HG03432 (cell line): Measurements from ENCODE around the gene KLHL15.
"Not testable (repeated sequence)": the region's sequence is repeated elsewhere in the genome, so short reads cannot be mapped to it uniquely, and the experiment has no call there.

Experiments used
- ATAC-seq: cut with Tn5 transposase; IDR thresholded peaks from one replicate; pipeline ENCODE4 v1.9.1; 2021; ENCODE audit warnings: mild to moderate bottlenecking, moderate library complexity; ENCODE audit not compliant: unreplicated experiment

KLHL15 gene, protein sequence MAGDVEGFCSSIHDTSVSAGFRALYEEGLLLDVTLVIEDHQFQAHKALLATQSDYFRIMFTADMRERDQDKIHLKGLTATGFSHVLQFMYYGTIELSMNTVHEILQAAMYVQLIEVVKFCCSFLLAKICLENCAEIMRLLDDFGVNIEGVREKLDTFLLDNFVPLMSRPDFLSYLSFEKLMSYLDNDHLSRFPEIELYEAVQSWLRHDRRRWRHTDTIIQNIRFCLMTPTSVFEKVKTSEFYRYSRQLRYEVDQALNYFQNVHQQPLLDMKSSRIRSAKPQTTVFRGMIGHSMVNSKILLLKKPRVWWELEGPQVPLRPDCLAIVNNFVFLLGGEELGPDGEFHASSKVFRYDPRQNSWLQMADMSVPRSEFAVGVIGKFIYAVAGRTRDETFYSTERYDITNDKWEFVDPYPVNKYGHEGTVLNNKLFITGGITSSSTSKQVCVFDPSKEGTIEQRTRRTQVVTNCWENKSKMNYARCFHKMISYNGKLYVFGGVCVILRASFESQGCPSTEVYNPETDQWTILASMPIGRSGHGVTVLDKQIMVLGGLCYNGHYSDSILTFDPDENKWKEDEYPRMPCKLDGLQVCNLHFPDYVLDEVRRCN

DNA sequence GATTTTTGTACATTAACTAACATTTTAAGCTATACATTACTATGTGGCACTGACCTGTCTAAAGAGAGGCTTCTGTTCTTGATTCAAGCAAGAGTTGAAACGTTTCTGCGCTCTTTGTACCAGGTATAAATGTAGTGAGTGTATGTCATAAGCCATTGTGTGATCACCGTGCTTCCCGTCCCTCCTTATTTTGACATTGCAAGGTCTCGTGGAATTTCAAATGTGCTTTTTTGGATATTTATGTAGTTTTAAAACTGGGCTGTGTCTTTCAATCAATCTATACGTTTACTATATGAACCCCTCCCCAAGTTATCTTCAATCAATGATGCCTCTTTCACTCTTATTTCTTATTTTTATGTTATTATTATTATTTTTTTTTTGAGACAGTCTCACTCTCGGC is at the start of gene KLHL15:
Gene KLHL15, minus strand, starts transcription at position 101 of the 400 bp plus-strand sequence. CDS start 20,493 bp downstream, outside the sequence.
- no peak for ATAC-seq

DNA sequence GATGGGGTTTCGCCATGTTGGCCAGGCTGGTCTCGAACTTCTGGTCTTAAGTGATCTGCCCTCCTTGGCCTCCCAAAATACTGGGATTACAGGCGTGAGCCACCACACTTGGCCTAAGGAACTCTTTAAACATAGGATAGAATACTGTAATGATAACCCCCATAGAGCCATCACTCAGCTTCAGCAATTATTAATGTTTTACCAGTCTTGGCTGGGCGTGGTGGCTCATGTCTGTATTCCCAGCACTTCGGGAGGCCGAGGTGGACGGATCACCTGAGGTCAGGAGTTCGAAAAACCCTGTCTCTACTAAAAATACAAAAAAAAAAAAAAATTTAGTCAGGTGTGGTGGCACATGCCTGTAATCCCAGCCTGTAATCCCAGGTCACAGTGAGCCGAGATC is 42.9 kb upstream of the KLHL15 start:
- ATAC-seq: no peak

DNA sequence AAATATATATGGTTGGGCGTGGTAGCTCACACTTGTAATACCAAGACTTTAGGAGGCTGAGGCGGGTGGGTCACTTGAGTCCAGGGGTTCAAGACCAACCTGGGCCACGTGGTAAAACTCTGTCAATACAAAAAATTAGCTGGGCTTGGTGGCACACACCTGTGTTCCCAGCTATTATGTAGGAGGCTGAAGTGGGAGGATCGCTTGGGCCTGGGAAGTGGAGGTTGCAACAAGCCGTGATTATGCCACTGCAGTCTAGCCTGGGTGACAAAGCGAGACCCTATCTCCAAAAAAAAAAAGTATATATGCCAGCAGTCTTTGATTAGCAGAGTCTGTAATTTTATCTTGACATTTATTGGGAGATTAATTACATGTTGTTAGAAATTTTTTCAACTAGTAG is 36.5 kb upstream of the KLHL15 start:
- no peak for ATAC-seq

DNA sequence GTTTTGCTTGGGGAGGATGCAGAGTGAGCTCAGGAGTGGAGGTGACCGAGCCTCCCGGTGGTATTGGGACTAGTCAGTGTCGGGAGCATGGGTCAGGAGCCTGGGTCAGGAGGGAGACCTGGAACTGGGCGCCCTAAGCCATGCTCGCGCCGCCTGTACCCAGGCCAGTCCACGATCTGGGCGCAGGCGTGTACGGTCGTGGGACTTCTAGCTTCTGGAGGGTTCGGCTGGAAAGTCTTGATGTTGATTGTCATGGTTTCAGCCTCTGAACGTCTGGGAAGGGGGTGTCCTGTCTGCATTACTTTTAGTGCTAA is 28.0 kb upstream of the KLHL15 start:
- peak; percentile 15 for ATAC-seq

DNA sequence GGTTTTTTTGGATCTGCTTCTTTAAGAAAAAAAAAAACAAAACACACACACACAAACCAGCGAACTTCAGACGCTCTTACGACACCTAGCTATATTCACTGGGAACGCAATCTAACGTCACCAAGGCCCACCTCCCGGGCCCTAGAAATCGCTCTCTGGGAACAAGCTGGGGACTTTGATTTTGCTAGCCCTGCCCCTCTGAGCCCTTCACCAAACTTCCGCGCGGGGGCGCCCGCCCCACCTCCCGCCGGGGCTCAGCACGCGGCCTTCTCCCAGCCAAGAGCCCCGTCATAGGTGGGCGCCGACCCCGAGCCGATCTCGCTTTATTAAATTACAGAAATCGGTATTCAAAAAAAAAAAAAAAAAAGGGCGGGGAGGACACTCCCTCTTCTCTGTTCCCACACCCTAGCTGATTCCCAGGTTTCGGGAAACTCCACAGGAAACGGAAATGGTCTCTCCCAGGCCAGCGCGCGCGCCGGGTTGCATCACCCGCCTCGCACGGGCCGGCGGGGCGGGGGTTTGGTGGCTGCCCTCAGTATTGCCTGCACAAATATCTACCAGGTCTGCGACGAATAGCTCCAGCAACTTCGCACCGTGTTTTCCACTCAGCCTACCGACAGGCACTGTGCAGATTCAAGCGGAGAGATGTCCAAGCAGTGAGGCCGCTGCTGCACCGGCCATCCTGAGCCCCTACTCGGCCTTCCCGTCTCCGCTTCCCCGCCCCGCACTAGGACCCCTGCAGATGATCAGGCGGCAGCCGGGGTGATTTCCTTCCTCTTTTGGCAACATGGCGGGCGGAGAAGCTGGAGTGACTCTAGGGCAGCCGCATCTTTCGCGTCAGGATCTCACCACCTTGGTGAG is 27.4 kb upstream of the KLHL15 start, which contains the start of gene EIF2S3:
Gene EIF2S3, plus strand, starts transcription at position 775 of the 861 bp plus-strand sequence. Its CDS starts 13 bp downstream, at position 788.
- peak; percentile 89 for ATAC-seq

DNA sequence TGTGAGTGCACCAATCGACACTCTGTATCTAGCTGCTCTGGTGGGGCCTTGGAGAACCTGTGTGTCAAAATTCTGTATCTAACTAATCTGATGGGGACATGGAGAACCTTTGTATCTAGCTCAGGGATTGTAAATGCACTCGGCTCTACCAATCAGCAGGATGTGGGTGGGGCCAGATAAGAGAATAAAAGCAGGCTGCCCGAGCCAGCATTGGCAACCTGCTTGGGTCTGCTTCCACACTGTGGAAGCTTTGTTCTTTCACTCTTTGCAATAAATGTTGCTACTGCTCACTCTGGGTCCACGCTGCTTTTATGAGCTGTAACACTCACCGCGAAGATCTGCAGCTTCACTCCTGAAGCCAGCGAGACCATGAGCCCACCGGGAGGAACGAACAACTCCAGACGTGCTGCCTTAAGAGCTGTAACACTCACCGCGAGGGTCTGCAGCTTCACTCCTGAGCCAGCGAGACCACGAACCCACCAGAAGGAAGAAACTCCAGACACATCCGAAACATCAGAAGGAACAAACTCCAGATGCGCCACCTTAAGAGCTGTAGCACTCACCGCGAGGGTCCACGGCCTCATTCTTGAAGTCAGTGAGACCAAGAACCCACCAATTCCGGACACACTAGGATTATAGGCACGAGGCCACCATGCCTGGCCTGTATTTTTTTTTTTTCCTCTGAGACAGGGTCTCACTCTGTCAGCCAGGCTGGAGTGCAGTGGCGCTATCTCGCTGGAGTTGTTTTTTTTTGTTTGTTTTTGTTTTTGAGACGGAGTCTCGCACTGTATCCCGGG is 23.7 kb upstream of the KLHL15 start:
- not testable (repeated sequence) for ATAC-seq

DNA sequence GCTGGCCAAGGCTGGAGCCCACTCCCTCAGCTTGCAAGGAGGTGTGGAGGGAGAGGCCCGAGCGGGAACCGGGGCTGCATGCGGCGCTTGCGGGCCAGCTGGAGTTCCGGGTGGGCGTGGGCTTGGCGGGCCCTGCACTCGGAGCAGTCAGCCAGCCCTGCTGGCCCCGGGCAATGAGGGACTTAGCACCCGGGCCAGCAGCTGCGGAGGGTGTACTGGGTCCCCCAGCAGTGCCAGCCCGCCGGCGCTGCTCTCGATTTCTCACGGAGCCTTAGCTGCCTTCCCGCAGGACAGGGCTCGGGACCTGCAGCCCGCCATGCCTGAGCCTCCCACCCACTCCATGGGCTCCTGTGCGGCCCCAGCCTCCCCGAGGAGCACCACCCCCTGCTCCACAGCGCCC is 22.7 kb upstream of the KLHL15 start:
- ATAC-seq: not testable (repeated sequence)

DNA sequence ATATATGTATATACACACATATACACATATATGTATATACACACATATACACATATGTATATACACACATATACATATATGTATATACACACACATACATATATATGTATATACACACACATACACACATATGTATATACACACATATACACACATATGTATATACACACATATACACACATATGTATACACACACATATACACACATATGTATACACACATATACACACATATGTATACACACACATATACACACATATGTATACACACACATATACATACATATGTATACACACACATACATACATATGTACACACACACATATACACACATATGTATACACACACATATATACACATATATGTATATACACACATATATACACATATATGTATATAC is 19.1 kb upstream of the KLHL15 start:
- not testable (repeated sequence) for ATAC-seq

DNA sequence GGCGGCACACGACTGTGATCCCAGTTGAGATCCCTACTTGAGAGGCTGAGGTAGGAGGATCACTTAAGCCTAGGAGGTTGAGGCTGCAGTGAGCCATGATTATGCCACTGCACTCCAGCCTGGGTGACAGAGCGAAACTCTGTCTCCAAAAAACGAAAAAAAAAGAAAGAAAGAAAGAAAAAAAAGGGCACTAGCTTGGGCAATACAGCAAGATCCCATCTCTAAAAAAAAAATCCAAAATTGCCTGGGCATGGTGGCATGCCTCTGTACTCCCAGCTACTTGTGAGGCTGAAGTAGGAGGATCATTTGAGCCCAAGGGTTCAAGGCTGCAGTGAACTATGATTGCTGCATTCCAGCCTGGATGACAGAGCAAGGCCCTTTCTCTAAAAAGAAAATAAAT is 10.7 kb upstream of the KLHL15 start:
- no peak for ATAC-seq

DNA sequence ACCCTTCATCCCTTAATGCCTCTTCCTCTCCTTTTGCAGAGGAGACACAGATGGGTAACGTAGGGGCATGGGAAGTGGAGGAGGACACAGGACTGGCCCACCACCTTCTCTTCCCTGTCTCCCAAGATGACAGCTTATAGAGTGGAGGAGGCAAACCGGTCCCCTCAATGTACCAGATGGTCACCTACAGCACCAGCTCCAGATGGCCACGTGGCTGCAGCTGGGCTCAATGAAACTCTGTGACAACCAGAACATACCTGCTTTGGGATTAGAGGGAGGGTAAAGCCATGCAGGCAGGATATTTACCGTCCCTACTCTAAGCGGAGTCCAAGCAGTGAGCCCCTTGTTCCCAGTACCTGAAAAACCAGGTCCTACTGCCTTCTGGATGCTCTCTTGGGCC is 7.5 kb upstream of the KLHL15 start:
- ATAC-seq: no peak

DNA sequence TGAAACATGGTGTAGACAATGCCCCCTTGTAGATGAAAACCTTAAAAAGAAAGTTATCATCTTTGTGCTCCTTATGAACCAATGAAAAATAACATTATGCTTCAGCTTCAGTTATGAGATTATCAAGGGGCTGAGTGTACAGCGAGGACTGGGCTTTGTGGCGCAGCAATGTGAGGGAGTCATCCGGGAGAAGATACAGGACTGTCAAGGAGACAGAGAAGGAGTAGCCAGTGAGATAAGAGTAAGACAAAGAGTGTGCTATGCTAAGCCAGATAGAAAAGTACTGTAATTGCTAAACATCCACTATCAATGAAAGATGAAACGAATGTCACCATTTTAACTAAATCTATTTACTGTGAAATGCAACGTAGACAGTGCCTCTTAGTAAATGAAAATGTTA is 3.6 kb upstream of the KLHL15 start:
- ATAC-seq: no peak

DNA sequence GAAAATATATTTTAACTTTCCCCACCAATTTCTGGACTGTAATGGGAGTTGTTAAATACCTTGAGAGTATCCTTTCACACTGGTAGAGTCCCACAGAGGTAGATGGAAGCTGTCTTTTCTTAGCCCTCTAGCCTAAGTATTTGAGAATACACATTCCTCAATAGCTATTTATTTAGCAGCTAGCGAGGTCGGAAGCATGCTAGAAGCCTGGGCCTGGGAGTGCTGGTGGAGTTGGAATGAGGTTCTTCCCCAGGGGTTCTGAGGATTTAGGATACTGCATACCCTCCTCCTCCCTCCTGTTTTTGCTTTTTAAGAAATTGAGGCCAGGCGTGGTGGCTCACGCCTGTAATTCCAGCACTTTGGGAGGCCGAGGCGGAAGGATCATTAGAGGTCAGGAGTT is 999 bp upstream of the KLHL15 start:
- ATAC-seq: no peak

DNA sequence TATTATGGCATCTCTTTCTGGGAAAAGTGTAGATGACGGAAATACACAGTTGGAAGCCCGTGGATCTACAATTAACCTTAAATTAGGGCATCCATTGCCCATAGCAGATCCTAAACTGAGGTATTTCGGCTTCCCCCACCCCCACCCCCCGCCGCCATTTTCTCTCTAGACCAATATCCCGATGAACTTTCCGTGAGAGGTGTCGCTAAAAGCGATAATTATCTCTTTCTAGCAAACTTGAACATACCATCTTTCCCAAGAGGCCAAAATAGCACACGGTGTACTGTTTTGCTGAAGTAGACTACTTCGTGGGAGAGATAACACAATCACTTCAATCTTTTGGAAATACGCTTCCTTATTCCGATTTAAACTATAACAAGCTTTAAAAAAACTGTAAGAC is 554 bp downstream of the KLHL15 start:
- ATAC-seq: no peak

DNA sequence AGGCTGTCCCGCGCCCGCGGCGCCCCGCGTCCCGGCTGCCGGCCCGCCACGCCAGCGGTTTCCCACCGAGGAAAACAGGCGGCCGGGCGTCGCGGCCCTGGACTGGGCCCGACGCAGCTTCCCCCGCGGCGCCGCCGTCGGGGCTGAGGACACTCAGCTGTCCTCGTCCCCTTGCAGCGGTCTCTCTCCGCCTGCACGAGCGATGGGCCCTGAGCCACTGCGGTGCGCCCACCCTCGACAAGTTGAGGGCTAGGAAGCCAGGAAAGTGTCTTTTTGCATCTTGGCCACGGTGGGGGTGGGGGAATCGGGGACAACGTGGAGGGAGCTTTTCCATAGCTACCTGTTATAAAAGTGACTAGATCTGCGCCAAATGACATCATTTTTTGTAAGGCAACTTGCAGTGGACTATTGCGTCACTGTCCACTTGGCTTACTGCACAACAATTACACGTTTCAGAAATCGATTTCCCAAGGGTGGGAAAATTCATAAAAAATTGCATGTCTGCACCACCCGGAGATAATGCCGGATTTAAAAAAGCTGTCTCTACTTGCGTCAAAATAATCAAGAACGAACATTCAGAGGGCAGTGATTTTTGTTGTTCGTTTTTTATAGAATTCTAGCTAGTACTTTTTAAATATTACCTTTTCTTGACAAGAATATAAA is 1.1 kb downstream of the KLHL15 start:
- peak; percentile 31 for ATAC-seq

DNA sequence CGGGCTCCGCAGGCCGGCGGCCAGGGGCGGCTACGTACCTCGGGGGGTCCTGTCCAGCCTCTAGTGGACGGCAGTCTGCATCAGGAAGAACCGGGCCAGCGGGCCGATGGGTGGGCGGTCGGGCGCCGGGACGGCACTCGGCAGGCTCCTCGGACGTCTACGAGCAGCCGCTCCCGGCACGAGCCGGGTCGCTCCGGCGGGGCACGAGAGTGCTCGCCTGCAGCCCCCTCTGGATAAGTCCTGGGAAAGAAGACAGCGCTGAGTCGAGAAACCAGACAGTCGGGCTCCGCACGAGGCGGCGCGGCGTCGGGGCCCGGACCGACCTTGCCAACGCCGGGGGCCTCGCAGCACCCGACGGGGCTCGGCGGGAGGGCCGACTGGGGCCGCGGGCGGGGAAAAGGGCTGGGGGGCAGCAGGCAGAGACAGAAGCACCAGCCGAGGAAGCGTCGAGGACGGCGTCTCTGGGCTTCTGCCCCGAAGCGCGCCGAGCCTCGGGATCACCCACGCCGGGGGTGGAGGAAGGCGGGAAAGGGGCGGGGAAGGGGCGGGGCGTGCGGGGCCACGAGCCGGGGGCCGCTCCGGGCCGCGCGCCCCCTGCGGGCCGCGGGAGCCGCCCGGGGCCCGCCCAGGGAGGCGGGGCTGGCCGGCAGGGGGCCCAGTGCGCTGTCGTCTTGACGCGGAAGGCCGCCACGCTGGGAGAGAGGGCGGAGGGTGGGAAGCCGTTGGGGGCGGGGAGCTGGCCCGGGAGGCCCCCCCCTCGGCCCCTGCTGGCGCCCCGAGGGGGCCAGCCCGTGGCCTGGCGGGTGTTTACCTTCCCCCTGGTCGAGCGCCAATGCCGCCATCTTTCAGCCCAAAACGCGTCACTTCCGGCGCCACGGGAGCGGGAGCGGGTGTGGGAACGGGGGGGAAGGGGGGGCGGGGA is 1.9 kb downstream of the KLHL15 start:
- peak; percentile 93 for ATAC-seq

DNA sequence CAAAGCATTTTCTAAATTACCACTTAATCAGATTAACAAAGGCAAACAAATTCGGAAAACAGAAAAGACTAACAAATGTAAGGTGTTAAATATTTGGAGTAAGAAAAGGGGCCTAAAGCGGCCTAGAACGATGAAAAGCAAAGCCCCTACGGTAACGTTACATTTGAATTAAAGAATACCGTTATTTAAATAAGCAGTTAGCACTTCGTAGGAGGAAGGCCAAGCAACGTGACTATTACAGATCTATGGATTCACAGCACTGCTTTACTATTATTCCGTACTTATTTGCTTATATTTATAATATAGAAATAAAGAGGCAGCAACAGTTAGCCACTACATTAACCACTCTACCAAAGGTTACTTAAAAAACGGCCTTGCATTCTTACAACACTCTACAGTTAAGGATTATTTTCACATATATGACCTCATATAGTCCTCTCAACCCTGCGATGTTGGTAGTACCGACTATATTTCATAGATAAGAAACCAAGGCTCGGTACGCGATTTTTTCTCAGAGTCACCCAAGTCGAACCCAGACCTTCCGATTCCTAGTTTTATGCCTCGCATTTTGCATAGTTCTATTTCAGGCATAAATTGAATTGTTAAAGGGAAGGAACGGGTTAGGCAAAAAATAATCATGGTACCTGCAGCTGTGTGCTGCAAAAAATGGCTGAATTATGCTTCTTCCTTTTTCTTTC is 2.9 kb downstream of the KLHL15 start:
- no peak for ATAC-seq

DNA sequence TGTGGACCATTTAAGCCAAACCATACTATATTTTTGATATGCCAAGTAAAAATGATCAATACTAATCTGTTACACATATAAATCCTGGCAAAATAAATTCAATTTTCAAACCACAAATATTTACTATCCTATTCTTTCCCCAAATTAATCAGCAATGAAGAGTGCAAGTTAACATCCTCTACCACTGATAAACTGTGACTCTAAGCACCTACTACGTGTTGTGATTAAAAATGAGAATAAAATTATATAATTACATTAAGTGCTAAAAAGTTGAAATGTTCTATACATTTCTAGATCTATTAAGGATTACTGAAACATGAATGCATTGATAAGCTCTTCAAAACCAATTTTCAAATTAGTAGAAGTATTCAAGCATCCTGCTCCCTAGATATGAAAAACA is 3.4 kb downstream of the KLHL15 start:
- ATAC-seq: no peak

DNA sequence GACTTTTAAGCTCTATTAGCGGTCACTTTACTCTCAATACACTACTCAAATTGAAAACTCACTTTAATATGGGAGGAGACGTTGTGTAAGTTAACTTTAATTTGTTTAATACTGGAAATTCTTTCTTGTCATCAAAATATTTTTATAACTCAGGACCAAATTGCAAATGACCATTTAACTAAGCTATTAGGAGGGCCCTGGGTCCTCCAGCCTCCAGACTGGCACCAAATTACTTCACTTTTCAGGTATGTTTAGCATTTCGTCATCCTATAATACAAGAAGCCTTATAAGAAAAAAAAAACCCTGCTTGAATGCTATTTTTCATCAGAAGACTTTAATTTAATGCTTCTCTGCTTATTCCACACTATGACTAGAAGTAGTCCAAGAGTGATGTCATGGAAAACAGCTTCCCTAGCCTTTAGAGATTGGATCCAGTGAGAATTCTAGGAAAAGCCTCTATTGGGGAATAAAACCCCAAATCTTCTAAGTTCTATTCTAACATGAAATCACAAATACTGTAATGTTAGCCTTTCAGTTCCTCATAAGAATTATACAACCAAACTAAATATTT is 6.6 kb downstream of the KLHL15 start:
- ATAC-seq: no peak
